Activated naive CD4-positive, alpha-beta T cell treated with Interleukin-2 at 50 U/mL for 16 hours (primary cell): ENCODE data around the gene PRKRA.
A peak's percentile ranks its signal among the peaks of the same experiment; 100 is the strongest.
"Not testable (repeated sequence)": the region's sequence is repeated elsewhere in the genome, so short reads cannot be mapped to it uniquely, and the experiment has no call there.

ENCODE experiments used
- DNase-seq: peaks from one replicate; pipeline ENCODE4 v3.0.0-alpha.2; 2020

Gene PRKRA

DNA sequence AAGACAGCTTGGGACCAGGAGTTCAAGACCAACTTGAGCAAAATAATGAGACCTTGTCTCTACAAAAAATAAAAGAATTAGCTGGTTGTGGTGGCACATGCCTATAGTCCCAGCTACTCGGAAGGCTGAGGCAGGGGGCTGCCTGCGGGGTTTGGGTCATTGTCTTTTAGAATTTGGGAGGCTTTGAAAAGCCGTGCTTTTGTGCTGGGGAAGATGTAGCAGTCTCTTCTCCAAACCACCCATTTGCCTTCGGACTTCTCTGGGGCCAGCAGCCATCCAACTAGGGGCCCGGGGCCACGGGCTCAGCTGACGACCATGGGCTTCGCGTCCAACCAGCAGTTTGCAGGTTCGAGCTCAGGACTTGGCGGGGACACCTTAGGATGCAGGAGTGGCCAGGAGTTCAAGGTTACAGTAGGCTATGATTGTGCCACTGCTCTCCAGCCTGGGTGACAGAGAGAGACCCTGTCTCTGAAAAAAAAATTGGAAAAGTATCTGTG, 6.5 kb upstream of the PRKRA start:
- DNase-seq: no peak

DNA sequence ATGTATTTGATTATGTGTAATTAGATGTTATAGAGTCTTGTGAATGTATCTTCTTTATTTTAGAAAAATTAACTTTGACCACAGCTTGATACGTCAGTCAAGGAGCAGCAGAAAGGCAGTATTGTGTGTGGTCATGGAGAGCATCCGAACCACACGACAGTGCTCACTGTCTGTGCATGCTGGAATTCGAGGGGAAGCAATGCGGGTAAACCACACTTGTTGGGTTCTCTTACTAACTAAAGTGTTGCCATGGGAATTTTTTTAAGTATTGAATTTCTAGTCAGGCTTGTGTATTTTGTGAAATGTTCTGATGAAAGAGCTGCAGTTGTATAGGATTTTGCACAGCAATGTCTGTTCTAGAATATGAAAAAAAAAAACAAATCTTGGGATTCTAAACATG, 5.0 kb upstream of the PRKRA start:
- no peak for DNase-seq

DNA sequence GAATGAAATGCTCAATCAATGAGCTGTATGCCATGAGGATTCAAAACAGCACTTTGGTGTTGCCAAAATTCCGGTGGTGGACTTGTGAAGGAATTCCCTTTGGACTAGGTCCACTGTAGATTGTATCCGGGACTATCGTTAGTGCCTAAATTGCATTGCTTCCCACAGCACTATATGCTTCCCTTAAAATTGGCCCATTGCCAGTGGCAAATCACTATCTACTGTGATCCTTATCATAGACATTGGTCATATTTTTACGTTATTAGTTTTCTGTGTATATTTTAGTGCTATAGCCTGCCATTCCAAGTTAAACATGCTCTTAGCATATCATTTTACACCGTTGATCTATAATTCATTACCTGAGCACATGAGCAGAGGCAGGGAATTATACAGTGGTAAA, 1.9 kb upstream of the PRKRA start:
- no peak for DNase-seq

DNA sequence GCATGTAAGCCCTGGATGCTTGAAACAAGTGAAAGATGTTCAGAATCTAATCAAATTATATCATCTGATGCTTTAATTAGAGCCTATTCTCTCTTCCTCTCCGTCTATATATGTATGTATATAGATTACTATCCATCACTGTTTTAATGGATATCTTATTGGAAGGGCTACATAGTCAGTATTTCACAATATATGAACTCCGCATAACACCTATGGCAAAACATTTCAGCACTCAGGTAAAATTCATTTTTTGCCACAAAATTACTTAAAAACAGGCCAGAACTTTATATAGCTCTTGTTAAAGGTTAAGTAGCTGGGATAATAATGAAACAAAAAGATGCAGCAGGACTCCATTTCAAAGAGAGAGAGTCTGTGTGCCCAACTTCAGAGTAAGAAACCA, 1.4 kb upstream of the PRKRA start:
- no peak for DNase-seq

DNA sequence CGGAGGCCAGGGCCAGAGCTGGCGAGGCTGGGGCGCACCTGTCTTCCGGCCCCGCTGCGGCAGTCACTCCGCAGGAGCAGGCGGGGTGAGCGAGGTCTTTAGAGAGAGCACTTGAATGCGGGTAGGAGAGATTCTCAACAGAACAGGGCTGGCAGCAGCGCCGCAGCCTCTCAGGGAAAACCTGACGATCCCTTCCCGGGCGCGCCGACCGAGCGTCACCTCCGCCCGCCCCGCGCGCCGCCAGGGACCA, 526 bp downstream of the PRKRA start:
- DNase-seq: no peak

DNA sequence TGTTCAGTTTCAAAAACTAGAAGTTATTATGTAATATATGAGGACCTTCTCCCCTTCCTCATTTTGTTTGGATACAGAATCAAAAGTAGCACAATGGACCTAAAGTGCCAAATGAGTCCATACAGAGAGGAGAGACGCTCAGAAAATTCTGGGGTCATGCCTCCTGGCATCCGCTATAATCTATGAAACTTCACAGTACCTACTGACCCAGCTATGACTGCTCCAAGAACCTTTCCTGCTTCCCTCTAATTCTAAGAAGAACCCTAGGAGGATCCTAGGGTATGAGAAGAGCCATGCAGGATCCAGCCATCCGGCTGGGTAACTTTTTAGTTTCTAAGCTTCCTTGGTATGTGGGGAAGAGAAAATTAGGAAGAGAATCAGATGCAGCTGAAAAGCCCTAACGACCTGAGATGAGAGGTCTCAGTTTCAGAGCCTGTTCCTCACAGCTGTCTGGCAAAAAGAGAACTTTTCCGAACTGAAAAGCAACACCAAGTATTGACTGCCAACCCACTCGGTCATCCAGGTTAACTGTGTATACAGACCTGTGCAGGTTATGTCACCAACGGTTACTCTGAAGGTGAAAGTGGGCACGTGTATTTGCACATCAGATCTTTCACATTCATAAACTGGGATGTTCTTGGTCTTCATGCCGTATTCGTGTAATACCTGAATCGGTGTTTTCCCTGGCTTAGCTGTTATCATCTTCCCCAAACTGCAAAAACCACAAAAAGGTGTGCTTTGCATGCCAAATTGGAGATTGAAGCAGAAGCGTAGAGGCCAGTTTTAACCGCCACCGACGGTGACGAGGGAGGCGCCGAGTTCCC, 1.1 kb downstream of the PRKRA start:
- DNase-seq: no peak

DNA sequence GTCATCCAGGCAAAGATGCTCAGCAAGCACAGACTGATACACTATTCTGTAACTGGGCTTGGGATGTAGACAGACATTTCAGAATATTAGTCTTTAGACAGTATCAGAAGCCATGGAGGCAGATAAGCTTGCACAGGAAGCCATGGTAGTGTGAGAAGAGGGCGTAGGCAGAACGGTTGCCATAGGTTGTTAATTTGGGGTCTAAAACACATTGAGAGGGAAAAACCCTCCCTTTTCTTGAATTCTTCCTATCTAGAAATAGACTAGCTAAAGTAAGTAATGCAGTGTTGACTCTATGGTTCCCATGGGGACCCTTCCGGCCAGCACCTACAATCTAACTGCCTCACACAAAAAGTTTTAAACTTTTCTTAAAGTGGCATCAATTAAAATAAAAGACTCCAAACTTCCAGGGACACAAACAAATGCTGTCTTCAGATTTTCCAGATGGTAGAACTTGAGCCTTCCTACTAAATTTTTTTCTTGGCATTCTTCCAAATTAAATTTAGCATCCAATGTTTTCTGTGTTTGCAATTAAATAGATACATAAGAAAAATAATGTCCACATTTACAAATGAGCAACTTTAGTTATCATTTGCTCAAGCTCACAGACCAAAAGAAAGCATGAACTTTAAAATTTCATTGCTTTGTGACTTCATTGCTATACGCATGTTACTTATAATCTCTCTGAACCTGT, 1.9 kb downstream of the PRKRA start:
- DNase-seq: no peak

DNA sequence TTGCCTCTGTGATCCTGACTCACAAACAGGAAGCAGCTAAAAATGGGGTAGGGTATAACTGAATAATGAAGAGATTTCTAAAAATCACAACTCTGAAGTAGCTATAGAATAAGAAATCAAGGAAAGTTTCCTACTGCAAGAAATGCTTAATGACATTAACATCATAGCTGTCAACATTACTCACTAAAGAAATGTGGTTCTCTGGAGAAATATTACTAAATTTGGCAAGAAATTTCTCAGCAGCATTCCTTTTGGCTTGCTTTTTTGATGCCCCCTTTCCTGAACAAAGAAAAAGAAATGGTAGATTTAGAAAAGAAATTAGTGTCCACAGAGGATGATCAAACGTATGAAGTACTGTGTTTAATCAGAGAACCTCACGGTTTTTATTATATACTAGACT, 9.5 kb downstream of the PRKRA start:
- no peak for DNase-seq

DNA sequence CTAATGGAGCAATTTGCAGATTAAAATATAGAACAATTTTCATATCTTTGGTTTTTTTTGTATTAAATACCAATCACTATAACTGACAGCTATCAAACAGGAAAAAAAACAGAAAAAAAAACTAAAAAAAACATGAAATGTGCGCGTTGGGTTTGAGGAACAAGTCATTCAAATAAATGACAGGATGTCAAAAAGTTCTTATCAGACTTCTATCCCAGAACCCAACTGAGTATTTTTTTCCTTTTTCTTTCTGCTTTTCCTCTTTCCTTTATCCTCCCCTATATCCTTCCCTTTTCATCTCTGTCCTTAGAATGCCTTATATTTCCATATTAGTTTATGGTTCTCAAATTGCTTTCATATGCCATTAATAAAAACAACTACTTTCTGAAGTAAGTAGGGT, 14.3 kb downstream of the PRKRA start:
- no peak for DNase-seq

DNA sequence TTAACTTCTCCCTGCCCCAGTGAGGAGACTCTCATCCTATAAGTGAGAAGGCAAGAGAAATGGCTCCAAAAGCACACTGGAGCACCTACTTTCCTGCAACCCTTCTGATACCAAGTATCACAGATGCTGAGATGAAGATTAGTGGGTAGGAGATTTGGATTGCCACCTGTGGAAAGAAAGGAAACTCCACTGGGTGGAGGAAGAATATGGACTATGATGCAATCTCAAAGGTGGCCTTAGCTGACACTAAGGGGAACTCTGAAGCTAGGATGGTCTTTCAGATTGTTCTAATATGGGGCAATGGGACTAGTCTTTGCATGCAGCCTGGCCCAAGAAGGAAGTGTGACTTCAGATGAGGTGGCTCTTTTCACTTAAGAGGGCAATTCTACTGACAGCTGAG, 21.6 kb downstream of the PRKRA start:
- no peak for DNase-seq

DNA sequence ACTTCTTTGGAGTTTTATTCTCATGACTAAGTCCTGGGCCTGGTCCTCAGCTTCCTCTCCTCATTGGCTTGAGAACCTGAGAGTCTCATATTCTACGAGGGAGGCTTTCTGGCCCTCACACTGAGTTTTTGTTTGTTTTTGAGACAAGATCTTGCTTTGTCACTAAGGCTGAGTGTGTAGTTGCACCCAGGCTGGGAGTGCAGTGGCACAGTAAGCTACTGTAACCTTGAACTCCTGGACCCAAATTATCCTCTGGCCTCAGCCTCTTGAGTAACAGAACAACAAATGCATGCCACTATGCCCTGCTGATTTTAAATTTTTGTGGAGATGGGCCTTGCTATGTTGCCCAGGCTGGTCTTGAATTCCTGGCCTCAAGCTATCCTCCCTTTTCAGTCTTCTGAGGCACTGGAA, 22.6 kb downstream of the PRKRA start:
- no peak for DNase-seq

DNA sequence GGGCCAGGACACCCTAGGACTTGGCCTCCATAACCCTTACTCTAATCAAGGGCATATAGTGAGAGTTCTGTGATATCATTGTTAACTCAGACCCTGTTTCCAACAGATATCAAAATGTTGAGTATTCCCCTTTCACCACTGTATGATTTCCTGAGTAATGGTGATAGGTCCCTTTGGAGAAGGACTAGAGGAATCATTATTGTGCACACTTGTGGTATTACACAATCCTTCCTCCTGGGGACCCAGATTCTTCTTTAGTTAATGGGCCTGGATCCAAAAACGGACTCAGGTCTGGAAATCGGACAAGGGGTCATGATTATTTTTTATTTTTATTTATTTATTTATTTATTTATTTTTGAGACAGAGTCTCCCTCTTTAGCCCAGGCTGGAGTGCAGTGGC, 23.5 kb downstream of the PRKRA start:
- DNase-seq: no peak

DNA sequence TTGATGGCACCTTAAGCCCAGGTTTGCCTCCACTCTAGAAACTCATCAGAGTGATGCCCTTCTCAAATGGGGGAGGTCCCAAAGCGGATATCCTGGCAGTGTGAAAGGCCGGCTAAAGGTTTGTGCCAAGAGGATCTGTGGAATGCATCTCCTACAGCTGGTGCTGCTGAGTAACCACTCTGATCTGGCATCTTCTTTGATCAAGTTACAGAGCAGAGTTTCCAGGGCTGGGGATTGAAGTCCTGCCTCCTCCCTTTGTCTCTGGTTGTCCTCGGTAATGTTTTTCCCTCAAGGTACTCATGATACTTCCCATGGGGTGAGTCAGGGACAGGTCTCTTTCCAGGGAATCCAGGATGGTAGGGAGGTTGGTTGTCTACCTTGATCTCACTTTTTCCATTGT, 24.6 kb downstream of the PRKRA start:
- no peak for DNase-seq

DNA sequence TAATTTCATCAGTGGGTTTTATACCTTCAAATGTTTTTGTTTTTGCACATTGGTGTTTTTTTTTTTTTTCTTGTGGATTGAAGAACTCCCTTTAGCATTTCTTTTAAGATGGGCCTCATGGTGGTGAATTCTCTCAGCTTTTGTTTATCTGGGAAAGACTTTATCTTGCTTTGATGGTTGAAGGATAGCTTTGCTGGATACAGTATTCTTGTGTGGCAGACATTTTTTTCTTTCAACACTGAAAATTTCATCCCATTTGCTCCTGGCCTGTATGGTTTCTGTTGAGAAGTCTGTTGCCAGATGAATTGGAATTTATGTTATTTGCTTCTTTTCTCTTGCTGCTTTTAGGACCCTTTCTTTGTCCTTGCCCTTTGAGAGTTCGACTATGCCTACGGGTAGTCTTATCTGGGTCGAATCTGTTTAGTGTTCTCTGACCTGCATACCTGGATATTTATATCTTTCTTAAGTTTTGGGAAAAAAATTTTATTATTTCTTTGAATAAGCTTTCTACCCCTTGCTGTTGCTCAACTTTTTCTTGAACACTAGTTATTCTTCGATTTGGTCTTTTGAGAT, 25.6 kb downstream of the PRKRA start:
- no peak for DNase-seq

DNA sequence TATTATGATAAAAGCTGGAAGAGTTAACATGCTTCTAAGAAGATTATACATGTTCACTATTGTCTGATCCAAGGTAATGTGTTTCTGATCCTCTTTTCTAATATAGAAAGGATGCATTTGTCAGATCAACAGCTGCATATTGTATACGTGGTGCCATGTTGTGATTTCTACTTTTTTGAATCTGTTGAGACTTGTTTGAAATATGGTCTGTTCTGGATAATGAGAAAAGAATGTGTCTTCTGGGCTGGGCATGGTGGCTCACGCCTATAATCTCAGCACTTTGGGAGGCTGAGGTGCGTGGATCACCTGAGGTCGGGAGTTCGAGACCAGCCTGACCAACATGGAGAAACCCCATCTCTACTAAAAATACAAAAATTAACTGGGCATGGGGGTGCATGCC, 27.2 kb downstream of the PRKRA start:
- not testable (repeated sequence) for DNase-seq

DNA sequence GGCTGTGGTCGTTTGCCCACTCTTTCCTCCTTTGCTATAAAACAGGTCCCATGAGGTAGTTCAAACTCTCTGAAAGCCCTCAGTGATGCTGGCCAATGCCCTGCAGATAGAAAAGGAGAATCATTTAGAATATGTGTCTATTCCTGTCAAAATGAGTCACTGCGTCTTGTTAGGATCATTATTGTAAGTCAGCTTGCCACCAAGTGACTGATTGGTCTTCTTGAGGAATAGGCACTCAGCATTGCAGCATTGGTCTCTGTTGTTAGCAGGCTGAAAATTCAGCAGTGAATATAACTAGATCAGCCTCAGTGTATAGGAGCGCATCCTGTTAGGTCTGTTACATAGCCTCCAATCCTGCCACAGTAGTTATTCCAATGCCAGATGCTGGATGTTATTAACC, 28.9 kb downstream of the PRKRA start:
- DNase-seq: no peak

DNA sequence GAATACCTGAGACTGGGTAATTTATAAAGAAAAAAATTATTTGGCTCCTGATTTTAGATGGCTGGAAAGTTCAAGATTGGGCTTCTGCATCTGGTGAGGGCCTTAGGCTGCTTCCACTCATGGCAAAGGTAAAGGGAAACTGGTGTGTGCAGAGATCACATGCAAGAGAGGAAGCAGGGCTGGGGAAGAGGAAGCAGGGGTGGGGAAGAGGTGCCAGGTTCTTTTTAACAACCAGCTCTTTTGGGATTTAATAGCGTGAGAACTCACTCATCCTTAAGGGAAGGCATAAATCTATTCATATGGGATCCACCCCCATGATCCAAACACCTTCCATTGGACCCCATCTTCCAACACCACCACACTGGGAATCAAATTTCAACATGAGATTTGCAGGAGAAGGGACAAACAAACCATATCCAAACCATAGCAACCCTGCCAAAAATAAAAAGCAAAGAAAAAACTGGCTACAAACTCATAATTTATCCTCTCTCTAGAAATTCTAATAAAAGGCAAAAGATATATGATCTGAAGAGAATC, 30.4 kb downstream of the PRKRA start:
- no peak for DNase-seq

DNA sequence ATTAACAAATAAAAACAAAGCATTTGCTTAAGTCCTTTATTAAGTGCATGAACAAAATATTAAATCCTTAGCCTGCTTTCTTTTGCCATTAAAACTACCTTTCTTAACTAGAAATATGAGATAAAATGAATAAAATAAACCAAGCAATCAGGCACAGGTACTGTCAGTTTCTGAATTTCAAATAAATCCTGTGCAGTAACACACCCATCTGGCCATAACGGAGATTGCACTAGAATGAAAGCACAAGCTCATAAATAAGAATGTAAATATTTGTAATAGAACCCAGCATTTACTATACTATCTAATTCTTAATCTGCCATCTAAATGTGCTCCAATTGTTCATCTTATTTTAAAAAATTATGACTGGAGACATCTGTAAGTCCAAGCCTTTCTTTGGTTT, 31.9 kb downstream of the PRKRA start:
- no peak for DNase-seq

DNA sequence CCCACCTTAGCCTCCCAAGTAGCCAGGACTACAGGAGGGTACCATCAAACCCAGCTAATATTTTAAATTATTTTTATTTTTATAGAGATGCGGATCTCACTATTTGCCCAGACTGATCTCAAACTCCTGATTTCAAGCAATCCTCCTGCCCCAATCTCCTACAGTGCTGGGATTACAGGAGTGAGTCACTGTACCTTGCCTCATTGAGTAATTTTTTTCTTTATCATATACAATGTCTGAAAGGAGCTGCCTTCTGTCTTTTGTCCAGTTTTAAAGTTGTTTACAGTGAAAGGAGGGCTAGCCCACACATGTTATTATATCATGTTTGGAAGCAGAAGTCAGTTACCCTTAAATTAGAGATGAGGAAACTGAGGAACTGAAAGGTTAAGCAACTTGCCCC, 32.5 kb downstream of the PRKRA start:
- DNase-seq: no peak

DNA sequence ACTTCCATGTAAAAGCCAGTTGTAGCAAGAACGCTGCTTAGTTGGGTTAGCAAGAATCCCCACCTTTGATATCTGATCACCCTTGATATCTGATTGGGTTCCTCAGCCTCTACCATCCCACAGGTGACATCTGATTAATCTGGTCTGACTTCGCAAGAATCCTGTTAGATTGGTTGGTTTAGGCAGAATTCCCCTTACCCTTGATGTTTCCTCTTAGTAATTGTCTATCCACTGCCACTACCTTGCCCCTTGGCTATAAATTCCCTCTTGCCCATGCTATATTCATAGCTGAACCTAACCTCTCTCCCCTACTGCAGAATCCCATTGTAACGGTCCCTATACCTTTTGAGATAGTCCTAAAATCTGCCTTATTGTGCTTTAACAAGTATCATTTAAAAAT, 33.1 kb downstream of the PRKRA start:
- no peak for DNase-seq

DNA sequence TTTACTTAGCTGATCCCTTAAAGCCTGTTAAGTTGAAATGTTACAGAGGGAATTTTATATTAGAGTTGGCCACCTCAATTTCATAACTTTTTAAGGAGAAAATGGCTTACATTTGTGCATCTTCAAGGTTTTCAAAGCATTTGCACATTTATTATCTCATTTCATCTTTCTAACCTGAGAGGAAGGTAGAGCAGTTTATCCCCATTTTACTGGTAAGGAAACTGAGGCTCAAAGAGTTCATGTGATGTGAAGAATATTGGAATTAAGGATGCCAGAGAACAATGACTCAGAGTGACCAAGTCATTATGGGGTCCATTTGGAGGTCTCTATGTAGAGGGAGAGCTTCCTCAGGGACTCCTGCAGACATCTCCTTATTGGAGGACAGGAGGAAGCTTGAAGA, 35.0 kb downstream of the PRKRA start:
- no peak for DNase-seq

DNA sequence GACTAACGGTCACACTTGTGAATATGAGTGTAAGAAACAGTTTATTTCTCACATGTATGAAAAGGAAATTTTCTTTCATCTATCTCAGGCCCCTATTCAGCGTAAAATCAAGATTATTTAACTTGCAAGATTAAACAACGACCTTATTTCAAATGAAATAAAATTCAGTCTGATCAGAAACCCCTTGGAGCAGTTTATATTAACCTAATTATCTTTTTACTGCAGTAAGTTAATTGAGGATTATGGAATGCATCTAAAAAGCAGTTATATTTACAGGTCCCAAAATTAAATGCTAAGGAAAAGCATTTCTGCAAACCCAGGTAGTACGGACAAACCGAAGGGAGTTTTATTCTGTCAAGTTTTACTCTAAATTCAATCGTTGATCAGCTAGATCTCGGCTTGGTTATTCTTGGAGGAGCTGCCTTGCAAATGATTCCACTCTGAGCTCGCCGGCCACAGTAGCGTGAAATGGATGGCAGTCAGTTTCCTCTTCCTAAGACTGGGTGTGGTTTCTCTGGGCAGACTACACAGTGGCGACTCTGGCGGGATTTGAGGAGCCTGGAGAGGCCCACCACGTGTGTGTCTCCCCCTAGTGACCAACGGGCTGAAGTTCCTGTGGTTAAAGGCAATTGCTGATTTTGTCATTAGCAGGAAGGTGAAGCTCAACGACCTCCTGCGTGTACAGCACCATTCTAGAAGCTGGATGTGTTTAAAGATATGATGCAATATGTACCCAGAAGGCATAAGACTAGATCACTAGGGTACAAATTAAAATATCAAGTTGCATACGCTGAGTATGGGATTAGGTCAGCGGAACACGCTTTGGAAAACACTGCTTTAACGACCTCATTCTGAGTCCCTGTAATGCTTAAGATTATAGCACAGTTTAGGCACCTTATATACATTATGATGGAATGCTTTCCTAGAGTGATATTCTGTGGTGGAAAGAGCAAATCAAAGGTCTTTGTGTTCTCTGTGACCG, 36.4 kb downstream of the PRKRA start:
- DNase-seq: peak; percentile 78
